HG03565 (cell line): ENCODE data around the gene ZNF197.
A peak's percentile ranks its signal among the peaks of the same experiment; 100 is the strongest.
"Not testable (repeated sequence)": the region's sequence is repeated elsewhere in the genome, so short reads cannot be mapped to it uniquely, and the experiment has no call there.

ENCODE experiments used
- ATAC-seq: cut with Tn5 transposase; IDR thresholded peaks from one replicate; pipeline ENCODE4 v1.9.1; 2021; ENCODE audit warnings: mild to moderate bottlenecking, moderate library complexity; ENCODE audit not compliant: unreplicated experiment

ZNF197 gene

GRCh38 chr3:44624749-44625480 lies at the start of gene ZNF197:
Gene ZNF197 (plus strand): TSS chr3:44625036. CDS start chr3:44629155, 4,119 bp downstream.
- ATAC-seq: peak; percentile 76

- no peak for ATAC-seq
Observed at GRCh38 chr3:44576613-44577012, 48.2 kb upstream of the ZNF197 start.

- not testable (repeated sequence) for ATAC-seq
Observed at GRCh38 chr3:44577354-44577952, 47.4 kb upstream of the ZNF197 start.

- ATAC-seq: not testable (repeated sequence)
Observed at GRCh38 chr3:44578316-44578715, 46.5 kb upstream of the ZNF197 start.

- not testable (repeated sequence) for ATAC-seq
Observed at GRCh38 chr3:44578924-44579515, 45.8 kb upstream of the ZNF197 start.

- ATAC-seq: not testable (repeated sequence)
Observed at GRCh38 chr3:44579749-44580148, 45.1 kb upstream of the ZNF197 start.

- not testable (repeated sequence) for ATAC-seq
Observed at GRCh38 chr3:44580971-44581370, 43.9 kb upstream of the ZNF197 start.

GRCh38 chr3:44584646-44585501 lies 40.0 kb upstream of the ZNF197 start, which contains the start of gene ZNF660:
Gene ZNF660 (plus strand): TSS chr3:44584964. CDS start chr3:44594194, 9,230 bp downstream.
- peak; percentile 71 for ATAC-seq

- no peak for ATAC-seq
Observed at GRCh38 chr3:44596621-44597020, 28.2 kb upstream of the ZNF197 start.

- ATAC-seq: no peak
Observed at GRCh38 chr3:44601749-44602148, 23.1 kb upstream of the ZNF197 start.

- ATAC-seq: no peak
Observed at GRCh38 chr3:44612678-44613077, 12.2 kb upstream of the ZNF197 start.

GRCh38 chr3:44628716-44629115 lies 3.9 kb downstream of the ZNF197 start:
- ATAC-seq: no peak

GRCh38 chr3:44632193-44632592 lies 7.4 kb downstream of the ZNF197 start:
- no peak for ATAC-seq

- no peak for ATAC-seq
Observed at GRCh38 chr3:44642337-44642736, 17.5 kb downstream of the ZNF197 start.

GRCh38 chr3:44643024-44643423 lies 18.2 kb downstream of the ZNF197 start:
- ATAC-seq: no peak

- no peak for ATAC-seq
Observed at GRCh38 chr3:44647771-44648170, 22.9 kb downstream of the ZNF197 start.

- ATAC-seq: peak; percentile 87
Observed at GRCh38 chr3:44648564-44649229, 23.9 kb downstream of the ZNF197 start, which contains the start of gene ZNF35. Gene ZNF35 (plus strand): TSS chr3:44648732. CDS start chr3:44651068, 2,336 bp downstream.

GRCh38 chr3:44649709-44650108 lies 24.9 kb downstream of the ZNF197 start:
- ATAC-seq: no peak

- ATAC-seq: no peak
Observed at GRCh38 chr3:44654039-44654438, 29.2 kb downstream of the ZNF197 start.

- ATAC-seq: no peak
Observed at GRCh38 chr3:44659015-44659414, 34.2 kb downstream of the ZNF197 start.
